ENCODE results near the gene B3GNT5. TPM values are rescaled to one million over a fixed set of nuclear protein-coding genes. Genes with fewer than 3 reads are reported as not detected.

Gene B3GNT5
- total and polyA plus RNA-seq, 2 experiments from 2014 or later, result 4.9 to 6.4 TPM

- no peak overlapping the region for H3K27ac Mint-ChIP-seq
- no peak for ATAC-seq
- H3K4me3 ChIP-seq, result no peak overlapping the region
These were observed 22.4 kb downstream of the B3GNT5 start for GRCh38 chr3:183275418-183275817.

More at GRCh38 chr3:183275418-183275817, 22.4 kb downstream of the B3GNT5 start:
- H3K79me2 ChIP-seq (replicated peaks; ENCODE audit: insufficient read depth), result no peaks in the 10 kb centered on the region
- no peak overlapping the region for H3K27ac ChIP-seq (ENCODE audit: low read depth)
- H3K4me1 ChIP-seq (ENCODE audit: insufficient read depth), result no peaks in the 10 kb centered on the region
- no peaks in the 10 kb centered on the region for H3K27me3 ChIP-seq (ENCODE audit: insufficient read depth)
- H4K20me1 ChIP-seq (replicated peaks; ENCODE audit: insufficient read depth), result no peaks in the 10 kb centered on the region
- no peaks in the 10 kb centered on the region for H3K9me2 ChIP-seq (ENCODE audit: insufficient read depth)
- Mint-ChIP-seq H3K9me3 (no peaks in the 10 kb centered on the region), H3K36me3 (ENCODE audit: low read depth) (no peaks in the 10 kb centered on the region), H3K27me3 (ENCODE audit: insufficient read depth, low read depth, poor library complexity) (no peaks in the 10 kb centered on the region), H3K4me1 (no peaks in the 10 kb centered on the region; the same call in 2 of the 3 replicates), H3K4me3 (no peak overlapping the region)
- no peak for DNase-seq (ENCODE audit: low spot score)
- no peaks in the 10 kb centered on the region for H3K36me3 ChIP-seq (ENCODE audit: insufficient read depth)
- no peak overlapping the region for H3K4me2 ChIP-seq
- TF ChIP-seq ZNF331 (CRISPR knock-in tag; IDR thresholded peaks at IDR 0.05; ENCODE audit: low read depth) (no peak), EZH2phosphoT487 (IDR thresholded peaks at IDR 0.05; ENCODE audit: unreplicated experiment) (no peak), NANOG (IDR thresholded peaks at IDR 0.05; ENCODE audit: borderline replicate concordance) (no peak), POLR2AphosphoS5 (IDR thresholded peaks at IDR 0.05; ENCODE audit: low read depth) (no peak), ZNF114 (CRISPR knock-in tag; IDR thresholded peaks at IDR 0.05) (no peak), CREB1 (CRISPR knock-in tag; IDR thresholded peaks at IDR 0.05; ENCODE audit: low read depth) (no peak)
- TF ChIP-seq, protein P1, sequence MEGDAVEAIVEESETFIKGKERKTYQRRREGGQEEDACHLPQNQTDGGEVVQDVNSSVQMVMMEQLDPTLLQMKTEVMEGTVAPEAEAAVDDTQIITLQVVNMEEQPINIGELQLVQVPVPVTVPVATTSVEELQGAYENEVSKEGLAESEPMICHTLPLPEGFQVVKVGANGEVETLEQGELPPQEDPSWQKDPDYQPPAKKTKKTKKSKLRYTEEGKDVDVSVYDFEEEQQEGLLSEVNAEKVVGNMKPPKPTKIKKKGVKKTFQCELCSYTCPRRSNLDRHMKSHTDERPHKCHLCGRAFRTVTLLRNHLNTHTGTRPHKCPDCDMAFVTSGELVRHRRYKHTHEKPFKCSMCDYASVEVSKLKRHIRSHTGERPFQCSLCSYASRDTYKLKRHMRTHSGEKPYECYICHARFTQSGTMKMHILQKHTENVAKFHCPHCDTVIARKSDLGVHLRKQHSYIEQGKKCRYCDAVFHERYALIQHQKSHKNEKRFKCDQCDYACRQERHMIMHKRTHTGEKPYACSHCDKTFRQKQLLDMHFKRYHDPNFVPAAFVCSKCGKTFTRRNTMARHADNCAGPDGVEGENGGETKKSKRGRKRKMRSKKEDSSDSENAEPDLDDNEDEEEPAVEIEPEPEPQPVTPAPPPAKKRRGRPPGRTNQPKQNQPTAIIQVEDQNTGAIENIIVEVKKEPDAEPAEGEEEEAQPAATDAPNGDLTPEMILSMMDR (conservative IDR thresholded peaks at IDR 0.05; ENCODE audit: low read depth in 2 of 2), result no peak
- TF ChIP-seq, protein P2, sequence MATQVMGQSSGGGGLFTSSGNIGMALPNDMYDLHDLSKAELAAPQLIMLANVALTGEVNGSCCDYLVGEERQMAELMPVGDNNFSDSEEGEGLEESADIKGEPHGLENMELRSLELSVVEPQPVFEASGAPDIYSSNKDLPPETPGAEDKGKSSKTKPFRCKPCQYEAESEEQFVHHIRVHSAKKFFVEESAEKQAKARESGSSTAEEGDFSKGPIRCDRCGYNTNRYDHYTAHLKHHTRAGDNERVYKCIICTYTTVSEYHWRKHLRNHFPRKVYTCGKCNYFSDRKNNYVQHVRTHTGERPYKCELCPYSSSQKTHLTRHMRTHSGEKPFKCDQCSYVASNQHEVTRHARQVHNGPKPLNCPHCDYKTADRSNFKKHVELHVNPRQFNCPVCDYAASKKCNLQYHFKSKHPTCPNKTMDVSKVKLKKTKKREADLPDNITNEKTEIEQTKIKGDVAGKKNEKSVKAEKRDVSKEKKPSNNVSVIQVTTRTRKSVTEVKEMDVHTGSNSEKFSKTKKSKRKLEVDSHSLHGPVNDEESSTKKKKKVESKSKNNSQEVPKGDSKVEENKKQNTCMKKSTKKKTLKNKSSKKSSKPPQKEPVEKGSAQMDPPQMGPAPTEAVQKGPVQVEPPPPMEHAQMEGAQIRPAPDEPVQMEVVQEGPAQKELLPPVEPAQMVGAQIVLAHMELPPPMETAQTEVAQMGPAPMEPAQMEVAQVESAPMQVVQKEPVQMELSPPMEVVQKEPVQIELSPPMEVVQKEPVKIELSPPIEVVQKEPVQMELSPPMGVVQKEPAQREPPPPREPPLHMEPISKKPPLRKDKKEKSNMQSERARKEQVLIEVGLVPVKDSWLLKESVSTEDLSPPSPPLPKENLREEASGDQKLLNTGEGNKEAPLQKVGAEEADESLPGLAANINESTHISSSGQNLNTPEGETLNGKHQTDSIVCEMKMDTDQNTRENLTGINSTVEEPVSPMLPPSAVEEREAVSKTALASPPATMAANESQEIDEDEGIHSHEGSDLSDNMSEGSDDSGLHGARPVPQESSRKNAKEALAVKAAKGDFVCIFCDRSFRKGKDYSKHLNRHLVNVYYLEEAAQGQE (IDR thresholded peaks at IDR 0.05; ENCODE audit: unreplicated experiment), result no peak
- TF ChIP-seq, protein P3, sequence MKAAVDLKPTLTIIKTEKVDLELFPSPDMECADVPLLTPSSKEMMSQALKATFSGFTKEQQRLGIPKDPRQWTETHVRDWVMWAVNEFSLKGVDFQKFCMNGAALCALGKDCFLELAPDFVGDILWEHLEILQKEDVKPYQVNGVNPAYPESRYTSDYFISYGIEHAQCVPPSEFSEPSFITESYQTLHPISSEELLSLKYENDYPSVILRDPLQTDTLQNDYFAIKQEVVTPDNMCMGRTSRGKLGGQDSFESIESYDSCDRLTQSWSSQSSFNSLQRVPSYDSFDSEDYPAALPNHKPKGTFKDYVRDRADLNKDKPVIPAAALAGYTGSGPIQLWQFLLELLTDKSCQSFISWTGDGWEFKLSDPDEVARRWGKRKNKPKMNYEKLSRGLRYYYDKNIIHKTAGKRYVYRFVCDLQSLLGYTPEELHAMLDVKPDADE (IDR thresholded peaks at IDR 0.05), result no peak
- H3F3A ChIP-seq (replicated peaks; ENCODE audit: low read depth), result no peaks in the 10 kb centered on the region
- no peak overlapping the region for H2AFZ ChIP-seq
